ENCODE data around the gene HEMK1. TPM values are rescaled to one million over a fixed set of nuclear protein-coding genes. Genes with fewer than 3 reads are reported as not detected.

The HEMK1 gene
- total and polyA plus RNA-seq, 2 donors: 20.7 to 43.4 TPM

DNA sequence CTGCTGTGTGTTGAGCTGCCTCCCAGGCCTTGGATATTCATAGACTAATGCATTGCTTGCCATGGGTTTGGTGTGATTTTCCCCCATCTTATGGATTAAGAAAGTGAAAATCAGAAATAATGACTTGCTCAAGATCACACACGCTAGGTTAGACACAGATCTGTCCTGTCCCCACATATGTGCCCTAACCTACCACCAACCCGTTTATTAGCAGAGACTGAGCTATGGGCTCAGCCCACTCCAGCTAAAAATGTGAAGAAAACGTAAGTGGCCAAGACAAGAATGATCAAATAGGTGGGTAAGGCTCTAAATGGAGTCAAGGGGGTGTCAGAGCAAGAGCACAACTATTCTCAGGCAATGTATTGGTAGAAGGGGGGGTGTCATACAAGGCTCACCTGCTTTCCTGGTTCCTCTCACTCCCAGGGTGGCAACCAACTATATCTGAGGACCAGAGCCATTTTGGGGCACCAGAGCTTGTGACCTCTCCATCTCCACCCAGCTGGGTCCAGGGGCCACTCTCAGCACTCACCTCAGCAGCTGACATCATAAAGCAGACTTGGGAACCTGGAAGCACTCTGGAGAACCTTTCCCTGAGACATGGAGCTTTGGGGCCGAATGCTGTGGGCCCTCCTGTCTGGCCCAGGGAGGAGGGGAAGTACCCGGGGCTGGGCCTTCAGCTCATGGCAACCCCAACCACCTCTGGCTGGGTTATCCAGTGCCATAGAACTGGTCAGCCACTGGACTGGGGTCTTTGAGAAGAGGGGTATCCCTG is 1.4 kb downstream of the HEMK1 start:
- 97% methylated on average over 5 of the region's 5 CpGs for WGBS
- Histone ChIP-seq H3K4me3 (ENCODE audit: low read length in 2 of 2) (peak overlapping the region in 1 of 2 donors; percentile 91), H3K36me3 (ENCODE audit: control insufficient read depth in 2 of 2, insufficient read depth in 2 of 2, low read length in 1 of 2) (peaks cover 9 to 17% of the 10 kb centered on the region in 2 donors), H3K4me1 (ENCODE audit: control insufficient read depth in 2 of 2, insufficient read depth in 2 of 2, low read length in 2 of 2) (peaks cover 16 to 80% of the 10 kb centered on the region in 2 donors), H3K27ac (ENCODE audit: low read depth in 1 of 2, low read length in 1 of 2) (no peak overlapping the region), H3K9me3 (ENCODE audit: control insufficient read depth in 2 of 2, insufficient read depth in 1 of 2, low read length in 1 of 2) (no peaks in the 10 kb centered on the region), H3K27me3 (ENCODE audit: control insufficient read depth in 2 of 2, insufficient read depth in 1 of 2, low read length in 1 of 2) (peaks cover 0 to 18% of the 10 kb centered on the region in 2 donors)
- DNase-seq (ENCODE audit: low read depth in 6 of 9, low spot score in 9 of 9): no peak

DNA sequence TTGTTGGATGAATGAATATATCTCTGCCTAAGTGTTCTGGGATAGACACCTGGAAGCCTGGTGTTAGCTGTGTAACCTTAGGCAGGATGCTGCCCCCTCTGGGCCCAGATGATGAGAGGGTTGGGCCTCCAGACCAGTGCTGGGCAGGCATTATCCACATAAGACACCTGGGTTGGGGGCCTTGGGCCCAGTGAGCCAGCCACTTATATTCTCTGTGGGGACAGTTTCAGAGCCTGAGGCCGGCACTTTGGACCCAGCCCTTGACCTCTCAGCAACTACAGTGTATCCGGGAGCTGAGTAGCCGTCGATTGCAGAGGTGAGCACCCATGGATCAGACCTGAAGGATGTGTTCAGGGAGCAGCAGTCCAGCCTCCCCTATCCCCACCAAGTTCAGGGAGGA is 2.2 kb downstream of the HEMK1 start:
- Histone ChIP-seq H3K4me1 (ENCODE audit: control insufficient read depth in 2 of 2, insufficient read depth in 2 of 2, low read length in 2 of 2) (peaks cover 16 to 83% of the 10 kb centered on the region in 2 donors), H3K36me3 (ENCODE audit: control insufficient read depth in 2 of 2, insufficient read depth in 2 of 2, low read length in 1 of 2) (peaks cover 12 to 23% of the 10 kb centered on the region in 2 donors), H3K27me3 (ENCODE audit: control insufficient read depth in 2 of 2, insufficient read depth in 1 of 2, low read length in 1 of 2) (peaks cover 0 to 14% of the 10 kb centered on the region in 2 donors), H3K4me3 (ENCODE audit: low read length in 2 of 2) (no peak overlapping the region), H3K9me3 (ENCODE audit: control insufficient read depth in 2 of 2, insufficient read depth in 1 of 2, low read length in 1 of 2) (no peaks in the 10 kb centered on the region), H3K27ac (ENCODE audit: low read depth in 1 of 2, low read length in 1 of 2) (no peak overlapping the region)
- no peak for DNase-seq (ENCODE audit: low read depth in 6 of 9, low spot score in 9 of 9)
- WGBS: 97% methylated on average over 4 of the region's 4 CpGs

DNA sequence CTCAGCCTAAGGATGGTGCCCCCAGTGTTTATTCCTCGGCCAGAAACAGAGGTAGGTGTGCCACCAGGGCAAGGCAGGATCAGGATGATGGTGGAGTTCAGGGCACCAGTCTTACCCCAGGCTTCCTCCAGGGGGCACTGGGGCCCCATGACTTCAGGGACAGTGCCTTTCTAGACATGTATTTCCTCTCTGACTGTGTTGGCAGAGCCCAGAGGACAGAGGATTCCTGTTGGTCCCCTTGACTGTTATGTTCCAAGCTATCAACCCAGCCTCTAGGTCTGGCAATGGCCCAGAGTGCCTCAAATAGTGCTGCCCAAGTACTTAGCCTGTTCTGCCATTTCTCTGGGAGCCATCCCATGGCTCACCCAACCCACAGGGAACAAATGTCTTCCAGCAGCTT is 2.8 kb downstream of the HEMK1 start:
- Histone ChIP-seq H3K36me3 (ENCODE audit: control insufficient read depth in 2 of 2, insufficient read depth in 2 of 2, low read length in 1 of 2) (peaks cover 18 to 28% of the 10 kb centered on the region in 2 donors), H3K4me1 (ENCODE audit: control insufficient read depth in 2 of 2, insufficient read depth in 2 of 2, low read length in 2 of 2) (peaks cover 12 to 82% of the 10 kb centered on the region in 2 donors), H3K27me3 (ENCODE audit: control insufficient read depth in 2 of 2, insufficient read depth in 1 of 2, low read length in 1 of 2) (peaks cover 0 to 7% of the 10 kb centered on the region in 2 donors), H3K4me3 (ENCODE audit: low read length in 2 of 2) (no peak overlapping the region), H3K9me3 (ENCODE audit: control insufficient read depth in 2 of 2, insufficient read depth in 1 of 2, low read length in 1 of 2) (no peaks in the 10 kb centered on the region), H3K27ac (ENCODE audit: low read depth in 1 of 2, low read length in 1 of 2) (peak overlapping the region in 1 of 2 donors; percentile 68)
- WGBS: 36% methylated on average over 1 of the region's 1 CpG
- peak in 8 of 9 donors; percentile 44 to 83 (median 63) for DNase-seq (ENCODE audit: low read depth in 6 of 9, low spot score in 9 of 9)

DNA sequence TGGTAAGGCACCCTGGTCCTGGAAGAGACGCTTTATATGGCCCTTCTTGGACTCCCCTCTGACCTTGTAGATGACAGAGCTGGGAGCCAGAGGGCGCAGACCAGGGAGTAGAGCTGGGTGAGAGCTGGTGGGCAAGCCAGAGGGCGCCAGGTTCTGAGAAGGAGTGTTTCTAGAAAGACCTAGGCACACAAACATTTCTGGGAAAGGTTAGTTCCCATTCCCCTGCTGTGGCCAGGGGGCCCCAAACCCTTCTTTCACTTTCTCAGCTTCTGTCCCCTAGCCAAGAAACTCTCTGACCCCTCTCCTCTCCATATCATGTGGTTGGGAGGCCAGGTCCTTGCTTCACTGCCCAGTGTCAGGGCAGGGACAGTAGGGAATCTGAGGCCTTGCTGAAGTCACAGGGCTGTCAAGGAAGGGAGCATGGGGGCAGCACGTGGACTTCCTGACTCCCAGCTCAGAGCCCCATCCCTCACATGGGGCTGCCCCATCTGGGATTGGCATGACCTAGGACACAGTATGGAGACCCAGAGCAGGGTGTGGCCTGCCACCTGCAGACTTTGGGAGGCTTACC is 3.6 kb downstream of the HEMK1 start:
- peaks cover 9 to 76% of the 10 kb centered on the region in 2 donors for H3K4me1 ChIP-seq (ENCODE audit: control insufficient read depth in 2 of 2, insufficient read depth in 2 of 2, low read length in 2 of 2)

DNA sequence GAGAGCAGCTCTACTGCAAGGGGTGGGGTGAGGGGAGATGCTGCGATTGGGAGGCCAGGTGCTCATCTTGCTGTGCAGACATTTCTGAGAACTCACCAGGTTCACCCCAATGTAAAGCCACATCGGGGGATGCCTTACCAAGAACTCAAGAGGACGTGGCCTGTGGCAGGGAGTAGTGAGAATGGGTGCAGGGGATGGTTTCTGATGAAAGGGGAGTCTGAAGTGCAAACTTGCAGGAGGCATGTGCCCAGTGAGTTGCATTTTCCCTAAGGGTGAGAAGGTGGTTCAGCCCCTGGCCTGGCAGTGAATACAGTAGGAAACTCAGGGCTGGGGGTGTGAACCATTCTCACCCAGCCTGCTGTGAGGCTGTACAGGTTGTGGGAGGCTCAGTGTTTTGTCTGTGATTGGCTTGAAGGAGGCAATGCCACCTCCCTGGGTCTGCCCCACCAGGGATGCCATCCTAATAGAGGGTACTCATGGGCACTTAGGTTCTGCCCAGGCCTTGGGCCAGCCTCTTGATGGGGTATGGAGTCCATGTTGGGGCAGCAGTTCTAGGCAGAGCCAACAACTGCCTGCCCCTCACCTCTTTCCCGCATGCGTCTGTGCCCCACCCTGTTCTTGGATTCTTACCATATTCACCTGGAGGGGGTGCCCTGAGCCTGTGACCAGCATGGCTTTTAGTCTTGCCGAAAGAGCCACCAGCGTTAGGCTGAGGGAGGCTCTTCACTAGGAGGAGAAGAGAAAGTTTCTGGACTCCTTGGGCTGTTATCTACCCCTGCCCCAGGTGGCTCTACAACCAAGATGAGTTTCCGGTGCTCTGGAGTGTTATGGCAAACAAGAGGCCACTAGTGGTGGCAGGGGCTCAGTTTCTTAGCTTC is 4.5 kb downstream of the HEMK1 start:
- H3K27me3 ChIP-seq (ENCODE audit: control insufficient read depth in 2 of 2, insufficient read depth in 1 of 2, low read length in 1 of 2): no peaks in the 10 kb centered on the region
- H3K4me1 ChIP-seq (ENCODE audit: control insufficient read depth in 2 of 2, insufficient read depth in 2 of 2, low read length in 2 of 2): peaks cover 8 to 67% of the 10 kb centered on the region in 2 donors

More for the DNA sequence above, 3.6 kb downstream of the HEMK1 start:
- Histone ChIP-seq H3K27me3 (ENCODE audit: control insufficient read depth in 2 of 2, insufficient read depth in 1 of 2, low read length in 1 of 2) (no peaks in the 10 kb centered on the region), H3K27ac (ENCODE audit: low read depth in 1 of 2, low read length in 1 of 2) (peak overlapping the region in 1 of 2 donors; percentile 68), H3K4me3 (ENCODE audit: low read length in 2 of 2) (no peak overlapping the region), H3K9me3 (ENCODE audit: control insufficient read depth in 2 of 2, insufficient read depth in 1 of 2, low read length in 1 of 2) (no peaks in the 10 kb centered on the region), H3K36me3 (ENCODE audit: control insufficient read depth in 2 of 2, insufficient read depth in 2 of 2, low read length in 1 of 2) (peaks cover 23 to 34% of the 10 kb centered on the region in 2 donors)
- 71% methylated on average over 4 of the region's 4 CpGs for WGBS
- no peak for DNase-seq (ENCODE audit: low read depth in 6 of 9, low spot score in 9 of 9)

DNA sequence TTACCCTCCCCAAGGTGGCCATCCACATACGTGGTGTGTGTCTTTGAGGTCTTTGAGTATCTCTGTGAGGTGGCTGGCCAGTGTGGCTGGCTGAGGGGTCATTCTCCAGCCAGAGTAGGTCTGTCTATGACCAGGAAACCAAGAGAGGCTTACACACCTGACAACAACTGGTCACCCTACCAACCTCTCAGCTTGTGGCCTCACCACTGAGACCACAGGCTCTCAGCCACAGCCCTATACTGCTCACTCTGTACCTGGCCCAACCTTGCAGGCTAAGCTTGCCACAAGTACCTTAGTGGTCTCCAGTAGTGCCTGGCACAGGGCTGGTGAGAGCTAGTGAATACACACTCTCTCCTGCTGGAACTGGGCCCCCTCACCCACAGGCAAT is 5.1 kb downstream of the HEMK1 start:
- no peak overlapping the region for H3K4me3 ChIP-seq (ENCODE audit: low read length in 2 of 2)
- H3K4me1 ChIP-seq (ENCODE audit: control insufficient read depth in 2 of 2, insufficient read depth in 2 of 2, low read length in 2 of 2): peaks cover 8 to 66% of the 10 kb centered on the region in 2 donors
- 58% methylated on average over 1 of the region's 1 CpG for WGBS
- H3K27me3 ChIP-seq (ENCODE audit: control insufficient read depth in 2 of 2, insufficient read depth in 1 of 2, low read length in 1 of 2): no peaks in the 10 kb centered on the region
- no peaks in the 10 kb centered on the region for H3K9me3 ChIP-seq (ENCODE audit: control insufficient read depth in 2 of 2, insufficient read depth in 1 of 2, low read length in 1 of 2)
- DNase-seq (ENCODE audit: low read depth in 6 of 9, low spot score in 9 of 9): no peak
- H3K27ac ChIP-seq (ENCODE audit: low read depth in 1 of 2, low read length in 1 of 2): peak overlapping the region in 1 of 2 donors; percentile 75
- peaks cover 26 to 48% of the 10 kb centered on the region in 2 donors for H3K36me3 ChIP-seq (ENCODE audit: control insufficient read depth in 2 of 2, insufficient read depth in 2 of 2, low read length in 1 of 2)

More for the DNA sequence above, 4.5 kb downstream of the HEMK1 start:
- 49% methylated on average over 8 of the region's 8 CpGs for WGBS
- no peak overlapping the region for H3K4me3 ChIP-seq (ENCODE audit: low read length in 2 of 2)
- peak in 2 of 9 donors; percentile 17 to 62 for DNase-seq (ENCODE audit: low read depth in 6 of 9, low spot score in 9 of 9)
- peak overlapping the region in 1 of 2 donors; percentile 75 for H3K27ac ChIP-seq (ENCODE audit: low read depth in 1 of 2, low read length in 1 of 2)
- H3K36me3 ChIP-seq (ENCODE audit: control insufficient read depth in 2 of 2, insufficient read depth in 2 of 2, low read length in 1 of 2): peaks cover 23 to 44% of the 10 kb centered on the region in 2 donors
- H3K9me3 ChIP-seq (ENCODE audit: control insufficient read depth in 2 of 2, insufficient read depth in 1 of 2, low read length in 1 of 2): no peaks in the 10 kb centered on the region

DNA sequence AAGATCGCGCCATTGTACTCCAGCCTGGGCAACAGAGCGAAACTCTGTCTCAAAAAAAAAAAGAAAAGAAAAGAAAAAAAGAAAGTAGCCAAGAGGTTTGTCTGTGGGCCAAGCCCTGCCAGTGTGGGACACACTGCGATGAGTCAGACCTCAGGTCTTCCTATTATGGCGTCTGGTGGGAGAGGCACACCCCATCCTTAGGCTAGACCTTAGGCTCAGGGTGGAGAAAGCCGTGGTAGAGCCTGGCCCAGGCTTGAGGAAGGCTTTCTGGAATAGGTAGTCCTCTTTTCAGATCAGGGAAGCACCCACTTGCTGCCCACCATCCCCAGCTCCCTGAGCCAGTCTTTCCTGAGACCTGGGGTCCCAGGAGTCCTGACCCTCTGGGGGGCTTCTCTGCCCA is 6.0 kb downstream of the HEMK1 start:
- no peak overlapping the region for H3K4me3 ChIP-seq (ENCODE audit: low read length in 2 of 2)
- H3K27ac ChIP-seq (ENCODE audit: low read depth in 1 of 2, low read length in 1 of 2): no peak overlapping the region
- WGBS: 98% methylated on average over 6 of the region's 6 CpGs
- H3K4me1 ChIP-seq (ENCODE audit: control insufficient read depth in 2 of 2, insufficient read depth in 2 of 2, low read length in 2 of 2): peaks cover 4 to 59% of the 10 kb centered on the region in 2 donors
- H3K27me3 ChIP-seq (ENCODE audit: control insufficient read depth in 2 of 2, insufficient read depth in 1 of 2, low read length in 1 of 2): no peaks in the 10 kb centered on the region
- no peak for DNase-seq (ENCODE audit: low read depth in 6 of 9, low spot score in 9 of 9)
- peaks cover 31 to 57% of the 10 kb centered on the region in 2 donors for H3K36me3 ChIP-seq (ENCODE audit: control insufficient read depth in 2 of 2, insufficient read depth in 2 of 2, low read length in 1 of 2)
- no peaks in the 10 kb centered on the region for H3K9me3 ChIP-seq (ENCODE audit: control insufficient read depth in 2 of 2, insufficient read depth in 1 of 2, low read length in 1 of 2)

DNA sequence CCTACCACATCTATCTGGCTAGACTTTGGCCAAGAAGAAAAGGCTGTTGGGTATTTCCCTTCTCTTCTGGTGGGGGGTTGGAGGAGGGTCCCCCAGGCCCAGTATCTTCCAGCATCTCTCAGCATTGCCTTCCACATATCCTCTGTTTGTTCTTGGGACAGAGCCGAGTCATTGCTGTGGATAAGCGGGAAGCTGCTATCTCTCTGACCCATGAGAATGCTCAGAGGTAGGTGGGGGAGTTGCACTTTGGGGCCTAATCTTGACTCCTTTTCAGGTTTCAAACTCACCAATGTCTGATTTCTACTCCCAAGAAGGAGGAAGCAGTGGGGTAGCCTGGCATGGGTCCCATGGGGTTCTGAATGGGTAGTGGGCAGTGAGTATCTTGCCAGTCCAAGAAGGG is 8.0 kb downstream of the HEMK1 start:
- 98% methylated on average over 2 of the region's 2 CpGs for WGBS
- H3K27ac ChIP-seq (ENCODE audit: low read depth in 1 of 2, low read length in 1 of 2): no peak overlapping the region
- DNase-seq (ENCODE audit: low read depth in 6 of 9, low spot score in 9 of 9): no peak
- H3K27me3 ChIP-seq (ENCODE audit: control insufficient read depth in 2 of 2, insufficient read depth in 1 of 2, low read length in 1 of 2): no peaks in the 10 kb centered on the region
- H3K36me3 ChIP-seq (ENCODE audit: control insufficient read depth in 2 of 2, insufficient read depth in 2 of 2, low read length in 1 of 2): peaks cover 39 to 75% of the 10 kb centered on the region in 2 donors
- peaks cover 2 to 41% of the 10 kb centered on the region in 2 donors for H3K4me1 ChIP-seq (ENCODE audit: control insufficient read depth in 2 of 2, insufficient read depth in 2 of 2, low read length in 2 of 2)
- H3K9me3 ChIP-seq (ENCODE audit: control insufficient read depth in 2 of 2, insufficient read depth in 1 of 2, low read length in 1 of 2): no peaks in the 10 kb centered on the region
- H3K4me3 ChIP-seq (ENCODE audit: low read length in 2 of 2): no peak overlapping the region
